GM12878 (cell line): Measurements from ENCODE around the gene CRACDL. TPM values are rescaled to one million over a fixed set of nuclear protein-coding genes. Genes with fewer than 3 reads are reported as not detected.

Experiments
- BACH1 ChIP-seq: fragments of 450-650 bp; IDR thresholded peaks from 2 replicates; pipeline ENCODE4 v1.6.1; 2017; ENCODE audit warnings: mild to moderate bottlenecking, borderline replicate concordance
- CBX5 ChIP-seq: sonication (generic); IDR thresholded peaks from 2 replicates; pipeline ENCODE4 v1.6.1; 2016; ENCODE audit warnings: low read depth, moderate library complexity, mild to moderate bottlenecking, inconsistent platforms
- CEBPB ChIP-seq, 2 experiments: fragments of 150-350 bp in 1 of 2; IDR thresholded peaks; 2 replicates each; pipeline ENCODE4 v1.6.1; 2012 to 2014; ENCODE audit warnings: low read depth in 2 of 2, low read length in 2 of 2, borderline replicate concordance in 1 of 2, inconsistent platforms in 1 of 2
- CHD2 ChIP-seq: IDR thresholded peaks from 2 replicates; pipeline ENCODE4 v1.6.1; 2011; ENCODE audit warnings: low read depth, low read length, improper control_type of control experiment, borderline replicate concordance
- CREM ChIP-seq: IDR thresholded peaks from 2 replicates; pipeline ENCODE4 v1.6.1; 2014; ENCODE audit warnings: antibody characterized with exemption, low read depth
- EP300 ChIP-seq, 2 experiments: fragments of 150-350 bp in 1 of 2; IDR thresholded peaks; 2 replicates each; pipeline ENCODE4 v1.6.1; 2011 to 2012; ENCODE audit warnings: low read depth in 2 of 2, low read length in 2 of 2, borderline replicate concordance in 1 of 2, improper control_type of control experiment in 1 of 2, inconsistent platforms in 1 of 2; ENCODE audit not compliant: control insufficient read depth in 1 of 2
- FOXM1 ChIP-seq: IDR thresholded peaks from 2 replicates; pipeline ENCODE4 v1.6.1; 2012; ENCODE audit warnings: low read depth, mild to moderate bottlenecking, inconsistent platforms, low read length, moderate library complexity
- IKZF2 ChIP-seq, 2 experiments: fragments of 450-650 bp; IDR thresholded peaks; 2 replicates each; pipeline ENCODE4 v1.6.1; 2017; ENCODE audit warnings: mild to moderate bottlenecking in 2 of 2, moderate library complexity in 2 of 2
- NFYA ChIP-seq: IDR thresholded peaks from 2 replicates; pipeline ENCODE4 v1.6.1; 2011; ENCODE audit warnings: low read depth, mild to moderate bottlenecking, low read length, improper control_type of control experiment, borderline replicate concordance
- PML ChIP-seq: IDR thresholded peaks from 2 replicates; pipeline ENCODE4 v1.6.1; 2012; ENCODE audit warnings: low read length, inconsistent platforms
- POLR2A ChIP-seq: IDR thresholded peaks from 2 replicates; pipeline ENCODE4 v1.6.1; 2011; ENCODE audit warnings: low read depth, mild to moderate bottlenecking, low read length
- RUNX3 ChIP-seq: IDR thresholded peaks from 2 replicates; pipeline ENCODE4 v1.6.1; 2012; ENCODE audit warnings: low read length, inconsistent platforms
- SIX5 ChIP-seq: IDR thresholded peaks from 2 replicates; pipeline ENCODE4 v1.6.1; 2011; ENCODE audit warnings: mild to moderate bottlenecking, low read depth, low read length, moderate library complexity; ENCODE audit not compliant: severe bottlenecking
- TCF3 ChIP-seq: IDR thresholded peaks from 2 replicates; pipeline ENCODE4 v1.6.1; 2012; ENCODE audit warnings: low read depth, mild to moderate bottlenecking, low read length, borderline replicate concordance; ENCODE audit not compliant: insufficient read depth
- YY1 ChIP-seq: IDR thresholded peaks from 2 replicates; pipeline ENCODE4 v1.6.1; 2011; ENCODE audit warnings: low read depth, mild to moderate bottlenecking, low read length
- ZNF274 ChIP-seq: IDR thresholded peaks from one replicate; pipeline ENCODE4 v1.8.0; 2011; ENCODE audit not compliant: insufficient read length, insufficient read depth
- polyA plus RNA-seq, 11 experiments: library from polyadenylated mRNA; depleted of rRNA in 4 of 11; unstranded in 6 of 11; stranded (reverse) in 5 of 11; fragments of >200 nt; fragmentation: Nextera tagmentation in 4 of 11; fragmentation: Illumina TruSeq in 1 of 11; extraction: Ambion mirVana in 4 of 11; extraction: Trizol in 1 of 11; gene quantifications; 1 replicate in 1 of 11; 2 replicates in 10 of 11; pipeline versions ENCODE4 v1.2.1 to v1.2.3, GENCODE V29; 2011 to 2016; ENCODE audit warnings: inconsistent platforms in 2 of 11, missing spikeins in 2 of 11, low read depth in 1 of 11
- total RNA-seq, 4 experiments: library from RNA; depleted of rRNA in 3 of 4; stranded (reverse); fragments of >200 nt in 3 of 4; fragmentation: Illumina TruSeq in 1 of 4; extraction: Trizol in 1 of 4; gene quantifications; 2 replicates each; pipeline versions ENCODE4 v1.2.1 to v1.2.3, GENCODE V29; 2013 to 2021
- TF ChIP-seq, protein P1 (sequence below): fragments of 450-650 bp; IDR thresholded peaks from 2 replicates; pipeline ENCODE4 v1.6.1; 2017; ENCODE audit warnings: mild to moderate bottlenecking, low read depth, inconsistent platforms; ENCODE audit not compliant: poor library complexity, severe bottlenecking
- TF ChIP-seq, protein P2 (sequence below): IDR thresholded peaks from 2 replicates; pipeline ENCODE4 v1.6.1; 2011; ENCODE audit warnings: mild to moderate bottlenecking, low read depth, low read length, moderate library complexity; ENCODE audit not compliant: insufficient replicate concordance
- TF ChIP-seq, protein P3 (sequence below): fragments of 450-650 bp; IDR thresholded peaks from 2 replicates; pipeline ENCODE4 v1.6.1; 2017; ENCODE audit warnings: antibody characterized with exemption, mild to moderate bottlenecking, moderate library complexity
- TF ChIP-seq, protein P4 (sequence below): fragments of 450-650 bp; IDR thresholded peaks from 2 replicates; pipeline ENCODE4 v1.6.1; 2017; ENCODE audit warnings: mild to moderate bottlenecking, moderate library complexity

The CRACDL gene
- total and polyA plus RNA-seq, 10 of the 15 experiments (the other 5 are each of a cell fraction or from before 2014, with no cell fraction given), result 0.03 to 0.72 (median 0.14) TPM

DNA sequence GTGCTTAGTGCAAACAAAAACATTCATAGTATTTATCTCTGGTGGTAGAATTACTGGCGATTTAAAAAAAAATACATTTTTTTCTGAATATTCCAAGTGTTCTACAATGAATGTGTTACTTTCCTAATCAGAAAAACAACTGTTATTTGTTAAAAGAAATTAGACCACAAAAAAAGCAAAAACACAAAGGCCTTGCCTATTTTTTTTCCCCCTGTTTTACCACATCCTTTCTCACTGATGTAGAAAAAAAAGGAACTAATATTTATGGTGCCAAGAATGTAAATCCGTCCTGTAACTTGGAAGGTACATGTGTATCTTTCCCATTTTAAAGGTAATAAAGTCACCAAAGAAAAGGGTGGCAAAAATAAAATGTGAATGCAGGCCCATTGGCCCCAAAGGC lies 176.7 kb downstream of the CRACDL start (continued):
- TF ChIP-seq CEBPB (IDR thresholded peaks at IDR 0.05; ENCODE audit: borderline replicate concordance in 1 of 2, low read depth in 2 of 2, low read length in 2 of 2) (no peak), TCF3 (no peak), POLR2A (no peak), EP300 (IDR thresholded peaks at IDR 0.05; ENCODE audit: borderline replicate concordance in 1 of 2, control insufficient read depth in 1 of 2, low read depth in 2 of 2, low read length in 2 of 2) (peak; percentile 37 to 44; a peak in 2 of 4 replicates), CHD2 (no peak), BACH1 (no peak), RUNX3 (peak; percentile 90), SIX5 (no peak), FOXM1 (no peak), CBX5 (no peak), NFYA (no peak), YY1 (no peak), PML (no peak), CREM (no peak), ZNF274 (no peak), IKZF2 (IDR thresholded peaks at IDR 0.05) (peak; percentile 83 to 90)
- TF ChIP-seq, protein P1, sequence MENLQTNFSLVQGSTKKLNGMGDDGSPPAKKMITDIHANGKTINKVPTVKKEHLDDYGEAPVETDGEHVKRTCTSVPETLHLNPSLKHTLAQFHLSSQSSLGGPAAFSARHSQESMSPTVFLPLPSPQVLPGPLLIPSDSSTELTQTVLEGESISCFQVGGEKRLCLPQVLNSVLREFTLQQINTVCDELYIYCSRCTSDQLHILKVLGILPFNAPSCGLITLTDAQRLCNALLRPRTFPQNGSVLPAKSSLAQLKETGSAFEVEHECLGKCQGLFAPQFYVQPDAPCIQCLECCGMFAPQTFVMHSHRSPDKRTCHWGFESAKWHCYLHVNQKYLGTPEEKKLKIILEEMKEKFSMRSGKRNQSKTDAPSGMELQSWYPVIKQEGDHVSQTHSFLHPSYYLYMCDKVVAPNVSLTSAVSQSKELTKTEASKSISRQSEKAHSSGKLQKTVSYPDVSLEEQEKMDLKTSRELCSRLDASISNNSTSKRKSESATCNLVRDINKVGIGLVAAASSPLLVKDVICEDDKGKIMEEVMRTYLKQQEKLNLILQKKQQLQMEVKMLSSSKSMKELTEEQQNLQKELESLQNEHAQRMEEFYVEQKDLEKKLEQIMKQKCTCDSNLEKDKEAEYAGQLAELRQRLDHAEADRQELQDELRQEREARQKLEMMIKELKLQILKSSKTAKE, result no peak
- TF ChIP-seq, protein P2, sequence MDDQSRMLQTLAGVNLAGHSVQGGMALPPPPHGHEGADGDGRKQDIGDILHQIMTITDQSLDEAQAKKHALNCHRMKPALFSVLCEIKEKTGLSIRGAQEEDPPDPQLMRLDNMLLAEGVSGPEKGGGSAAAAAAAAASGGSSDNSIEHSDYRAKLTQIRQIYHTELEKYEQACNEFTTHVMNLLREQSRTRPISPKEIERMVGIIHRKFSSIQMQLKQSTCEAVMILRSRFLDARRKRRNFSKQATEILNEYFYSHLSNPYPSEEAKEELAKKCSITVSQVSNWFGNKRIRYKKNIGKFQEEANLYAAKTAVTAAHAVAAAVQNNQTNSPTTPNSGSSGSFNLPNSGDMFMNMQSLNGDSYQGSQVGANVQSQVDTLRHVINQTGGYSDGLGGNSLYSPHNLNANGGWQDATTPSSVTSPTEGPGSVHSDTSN, result no peak
- TF ChIP-seq, protein P3, sequence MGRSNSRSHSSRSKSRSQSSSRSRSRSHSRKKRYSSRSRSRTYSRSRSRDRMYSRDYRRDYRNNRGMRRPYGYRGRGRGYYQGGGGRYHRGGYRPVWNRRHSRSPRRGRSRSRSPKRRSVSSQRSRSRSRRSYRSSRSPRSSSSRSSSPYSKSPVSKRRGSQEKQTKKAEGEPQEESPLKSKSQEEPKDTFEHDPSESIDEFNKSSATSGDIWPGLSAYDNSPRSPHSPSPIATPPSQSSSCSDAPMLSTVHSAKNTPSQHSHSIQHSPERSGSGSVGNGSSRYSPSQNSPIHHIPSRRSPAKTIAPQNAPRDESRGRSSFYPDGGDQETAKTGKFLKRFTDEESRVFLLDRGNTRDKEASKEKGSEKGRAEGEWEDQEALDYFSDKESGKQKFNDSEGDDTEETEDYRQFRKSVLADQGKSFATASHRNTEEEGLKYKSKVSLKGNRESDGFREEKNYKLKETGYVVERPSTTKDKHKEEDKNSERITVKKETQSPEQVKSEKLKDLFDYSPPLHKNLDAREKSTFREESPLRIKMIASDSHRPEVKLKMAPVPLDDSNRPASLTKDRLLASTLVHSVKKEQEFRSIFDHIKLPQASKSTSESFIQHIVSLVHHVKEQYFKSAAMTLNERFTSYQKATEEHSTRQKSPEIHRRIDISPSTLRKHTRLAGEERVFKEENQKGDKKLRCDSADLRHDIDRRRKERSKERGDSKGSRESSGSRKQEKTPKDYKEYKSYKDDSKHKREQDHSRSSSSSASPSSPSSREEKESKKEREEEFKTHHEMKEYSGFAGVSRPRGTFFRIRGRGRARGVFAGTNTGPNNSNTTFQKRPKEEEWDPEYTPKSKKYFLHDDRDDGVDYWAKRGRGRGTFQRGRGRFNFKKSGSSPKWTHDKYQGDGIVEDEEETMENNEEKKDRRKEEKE, result no peak
- TF ChIP-seq, protein P4, sequence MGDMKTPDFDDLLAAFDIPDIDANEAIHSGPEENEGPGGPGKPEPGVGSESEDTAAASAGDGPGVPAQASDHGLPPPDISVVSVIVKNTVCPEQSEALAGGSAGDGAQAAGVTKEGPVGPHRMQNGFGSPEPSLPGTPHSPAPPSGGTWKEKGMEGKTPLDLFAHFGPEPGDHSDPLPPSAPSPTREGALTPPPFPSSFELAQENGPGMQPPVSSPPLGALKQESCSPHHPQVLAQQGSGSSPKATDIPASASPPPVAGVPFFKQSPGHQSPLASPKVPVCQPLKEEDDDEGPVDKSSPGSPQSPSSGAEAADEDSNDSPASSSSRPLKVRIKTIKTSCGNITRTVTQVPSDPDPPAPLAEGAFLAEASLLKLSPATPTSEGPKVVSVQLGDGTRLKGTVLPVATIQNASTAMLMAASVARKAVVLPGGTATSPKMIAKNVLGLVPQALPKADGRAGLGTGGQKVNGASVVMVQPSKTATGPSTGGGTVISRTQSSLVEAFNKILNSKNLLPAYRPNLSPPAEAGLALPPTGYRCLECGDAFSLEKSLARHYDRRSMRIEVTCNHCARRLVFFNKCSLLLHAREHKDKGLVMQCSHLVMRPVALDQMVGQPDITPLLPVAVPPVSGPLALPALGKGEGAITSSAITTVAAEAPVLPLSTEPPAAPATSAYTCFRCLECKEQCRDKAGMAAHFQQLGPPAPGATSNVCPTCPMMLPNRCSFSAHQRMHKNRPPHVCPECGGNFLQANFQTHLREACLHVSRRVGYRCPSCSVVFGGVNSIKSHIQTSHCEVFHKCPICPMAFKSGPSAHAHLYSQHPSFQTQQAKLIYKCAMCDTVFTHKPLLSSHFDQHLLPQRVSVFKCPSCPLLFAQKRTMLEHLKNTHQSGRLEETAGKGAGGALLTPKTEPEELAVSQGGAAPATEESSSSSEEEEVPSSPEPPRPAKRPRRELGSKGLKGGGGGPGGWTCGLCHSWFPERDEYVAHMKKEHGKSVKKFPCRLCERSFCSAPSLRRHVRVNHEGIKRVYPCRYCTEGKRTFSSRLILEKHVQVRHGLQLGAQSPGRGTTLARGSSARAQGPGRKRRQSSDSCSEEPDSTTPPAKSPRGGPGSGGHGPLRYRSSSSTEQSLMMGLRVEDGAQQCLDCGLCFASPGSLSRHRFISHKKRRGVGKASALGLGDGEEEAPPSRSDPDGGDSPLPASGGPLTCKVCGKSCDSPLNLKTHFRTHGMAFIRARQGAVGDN, result peak; percentile 39; the same call in 1 of the 2 replicates
